ENCODE measurements around the gene STK26.

STK26 gene

DNA sequence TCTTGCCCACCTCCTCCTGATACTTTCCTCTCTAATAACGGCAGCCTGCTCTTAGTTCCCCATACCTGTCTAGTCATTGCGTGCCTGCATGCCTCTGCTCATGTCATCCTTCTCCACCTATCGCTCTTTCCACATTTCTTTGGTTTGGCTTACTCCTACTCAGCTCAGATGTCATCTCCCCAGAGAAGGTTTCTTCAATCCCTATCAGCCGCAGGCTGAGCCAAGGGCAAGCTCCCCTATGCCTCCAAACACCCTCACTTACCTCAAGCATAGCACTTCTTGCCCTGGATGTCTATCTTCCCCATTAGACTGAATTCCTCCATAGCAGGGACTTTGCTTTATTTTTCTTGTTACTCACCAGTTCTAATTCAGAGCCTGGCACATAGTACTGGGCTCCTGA is 78.1 kb downstream of the STK26 start:
- no peak for DNase-seq

DNA sequence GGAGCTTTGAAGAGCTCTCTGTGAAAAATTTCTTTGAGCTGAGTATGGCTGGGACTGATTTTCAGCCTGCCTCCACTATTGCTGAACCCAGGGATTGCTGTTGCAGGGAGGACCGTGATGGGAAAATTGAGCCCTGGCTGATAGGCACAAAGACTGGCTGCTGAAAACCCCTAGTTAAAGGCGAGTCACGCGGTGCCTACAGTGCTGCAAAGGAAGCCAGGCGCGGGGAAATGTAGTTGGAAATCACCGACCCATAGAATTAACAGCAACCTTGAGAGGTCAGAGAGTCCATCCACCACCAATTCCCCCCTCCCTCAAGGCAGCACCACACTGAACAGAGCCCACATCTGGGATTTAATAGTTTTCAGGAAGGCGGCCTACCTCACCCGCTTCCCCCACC is 78.7 kb downstream of the STK26 start:
- DNase-seq, result no peak

DNA sequence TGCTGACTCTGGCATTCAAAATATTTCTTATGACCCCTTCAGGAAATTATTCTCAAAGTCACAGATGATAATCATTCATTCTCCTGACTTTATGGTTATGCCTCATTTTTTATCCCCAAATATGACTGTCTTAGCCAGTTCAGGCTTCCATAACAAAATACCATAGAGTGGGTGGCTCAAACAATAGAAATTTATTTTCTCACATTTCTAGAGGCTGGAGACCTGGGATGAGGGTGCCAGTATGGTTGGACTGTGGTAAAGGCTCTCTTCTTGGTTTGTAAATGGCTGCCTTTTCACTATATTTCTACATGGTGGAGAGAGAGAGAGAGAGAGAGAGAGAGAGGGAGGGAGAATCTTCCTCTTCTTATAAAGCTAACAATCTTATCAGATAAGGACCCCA is 84.2 kb downstream of the STK26 start:
- DNase-seq, result no peak

DNA sequence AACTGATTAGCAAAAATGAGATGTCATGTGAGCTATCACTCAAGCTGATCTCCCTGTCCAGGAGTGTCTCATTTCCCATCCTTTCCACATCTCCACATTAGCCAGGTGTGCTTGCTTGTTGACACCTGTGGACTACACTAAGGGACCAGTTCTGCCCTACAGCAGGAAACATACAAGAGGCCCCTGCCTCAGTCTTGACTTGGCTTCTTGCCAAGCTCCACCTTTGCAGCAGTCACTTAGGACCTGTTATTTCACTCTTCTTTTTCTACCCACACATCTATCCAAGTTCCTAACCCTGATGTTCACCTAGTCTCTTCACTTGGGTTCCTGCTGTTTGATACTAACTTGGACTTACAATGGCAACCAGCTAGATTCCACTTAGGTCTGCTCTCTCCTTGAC is 91.5 kb downstream of the STK26 start:
- DNase-seq, result no peak

DNA sequence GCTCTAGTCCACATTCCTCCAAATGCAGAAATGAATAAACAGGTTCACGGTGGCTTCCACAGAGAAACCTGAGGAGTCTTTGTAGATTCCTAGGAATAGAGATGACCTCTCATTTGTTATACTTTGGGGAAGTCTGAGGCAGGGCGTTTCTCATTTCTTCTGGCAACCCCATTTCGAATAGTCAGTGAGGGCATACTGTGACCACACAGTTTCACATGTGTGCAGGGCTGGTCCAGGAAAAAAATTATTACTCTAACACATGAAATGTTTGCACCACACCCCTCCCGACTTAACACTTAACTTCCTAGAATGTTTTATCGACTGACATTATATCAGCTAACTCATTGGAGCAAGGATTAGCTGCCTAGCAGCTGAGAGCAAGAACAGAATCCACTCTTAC is 92.7 kb downstream of the STK26 start:
- DNase-seq, result no peak

DNA sequence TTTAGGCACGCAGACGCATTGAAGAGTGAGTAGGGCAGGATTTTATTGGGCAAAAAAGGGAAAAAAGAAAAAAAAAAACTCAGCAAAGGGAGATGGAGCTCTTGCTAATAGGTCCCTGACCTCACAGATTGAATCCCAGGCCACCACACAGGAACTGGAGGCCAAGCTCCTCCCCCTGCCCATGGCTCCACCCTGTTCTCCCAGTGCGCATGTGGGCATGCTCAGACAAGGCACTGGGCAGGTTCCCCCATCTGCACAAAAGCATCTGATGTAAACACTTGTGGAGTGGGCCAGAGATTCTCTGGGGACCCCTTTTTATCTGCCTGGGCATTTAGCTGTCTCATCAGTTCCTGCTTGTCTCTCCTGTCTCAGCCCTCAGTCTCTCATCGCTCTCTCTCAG is 95.3 kb downstream of the STK26 start:
- no peak for DNase-seq

DNA sequence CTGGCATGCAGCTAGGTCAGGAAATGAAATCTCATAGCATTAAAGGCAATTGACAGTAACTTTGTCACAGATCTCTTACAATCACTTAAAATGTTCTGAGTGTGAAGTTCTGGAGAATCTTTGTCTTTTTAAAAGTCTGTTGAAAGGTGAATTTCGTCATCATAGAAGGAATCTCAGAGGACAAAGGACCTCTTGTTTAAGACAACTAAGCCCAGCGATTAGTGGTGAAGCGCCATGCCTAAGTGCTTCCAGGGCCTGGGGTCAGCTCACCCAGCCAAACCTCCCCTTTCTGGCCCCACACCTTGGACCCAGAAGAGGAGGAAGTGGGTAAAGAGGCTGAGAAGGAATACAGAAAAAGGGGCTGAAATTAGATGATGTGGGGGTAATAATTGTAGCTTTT is 96.2 kb downstream of the STK26 start:
- DNase-seq, result no peak

DNA sequence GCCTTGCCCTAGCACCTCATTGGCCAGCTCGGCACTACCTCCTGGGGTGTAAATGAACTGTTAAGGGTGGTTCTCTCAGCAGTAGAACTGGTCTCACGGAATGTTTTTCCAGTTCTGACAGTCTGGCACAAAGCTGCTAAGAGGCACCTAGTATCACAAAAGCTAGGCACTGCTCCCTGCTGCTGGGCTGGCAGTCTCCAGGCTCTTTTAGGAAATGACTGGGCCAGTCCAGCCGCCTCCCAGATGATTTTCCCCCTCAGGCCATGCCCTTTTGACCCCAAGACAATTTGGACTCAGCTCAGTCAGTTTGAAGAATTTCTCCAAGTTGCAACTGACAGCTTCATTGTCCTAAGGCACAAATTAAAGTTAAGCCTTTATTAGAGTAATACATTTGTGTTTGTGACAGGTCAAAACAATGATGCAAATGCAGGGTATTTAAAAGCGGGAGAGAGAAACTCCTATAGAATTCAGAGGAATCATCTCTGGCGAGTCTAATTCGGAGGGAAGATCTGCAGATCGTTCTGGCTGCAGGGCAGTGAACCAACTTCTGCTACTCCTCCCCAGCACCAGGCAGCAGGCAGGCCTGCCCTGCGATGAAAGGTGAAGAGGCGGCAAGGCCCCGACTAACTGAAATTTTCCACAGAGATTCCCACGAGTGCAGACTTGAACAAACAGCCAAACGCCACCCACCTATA is 96.9 kb downstream of the STK26 start:
- no peak for DNase-seq

DNA sequence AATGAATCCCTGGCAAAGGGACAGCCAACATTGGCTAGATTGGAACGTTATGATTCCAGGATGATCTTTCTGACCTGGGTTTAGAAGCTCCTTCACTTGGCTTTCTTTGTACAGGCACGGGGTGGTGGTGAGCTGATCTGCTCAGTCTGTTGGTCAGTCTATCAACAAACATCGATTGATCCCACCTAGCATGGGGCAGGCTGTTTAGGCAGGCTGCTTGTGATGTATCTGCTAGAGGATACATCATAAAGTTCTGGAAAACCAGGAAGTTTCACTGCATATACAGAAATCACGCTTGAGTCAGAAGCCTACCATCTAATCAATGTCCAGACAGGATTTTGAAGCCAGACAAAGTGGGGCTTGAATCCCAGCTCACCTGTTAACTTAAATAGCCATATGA is 97.8 kb downstream of the STK26 start:
- DNase-seq, result no peak

All from stimulated activated CD4-positive, alpha-beta T cell treated with anti-CD3 and anti-CD28 coated beads, Interleukin-2, amount 100 ng/mL, for 48 hours (primary cell).